Activated effector memory CD4-positive, alpha-beta T cell treated with anti-CD3 and anti-CD28 coated beads, Interleukin-2, amount 50 U/mL, for 16 hours (primary cell): ENCODE measurements around the gene PVRIG.
A peak's percentile ranks its signal among the peaks of the same experiment; 100 is the strongest.
"Not testable (repeated sequence)": the region's sequence is repeated elsewhere in the genome, so short reads cannot be mapped to it uniquely, and the experiment has no call there.

Experiments
- DNase-seq: peaks from one replicate; pipeline ENCODE4 v3.0.0-alpha.2; 2020

The PVRIG gene

GRCh38 chr7:100195901-100196322, 23.8 kb upstream of the PVRIG start:
- DNase-seq, result not testable (repeated sequence)

GRCh38 chr7:100198266-100198665, 21.5 kb upstream of the PVRIG start:
- DNase-seq, result no peak

GRCh38 chr7:100200693-100201092, 19.1 kb upstream of the PVRIG start:
- no peak for DNase-seq

DNA sequence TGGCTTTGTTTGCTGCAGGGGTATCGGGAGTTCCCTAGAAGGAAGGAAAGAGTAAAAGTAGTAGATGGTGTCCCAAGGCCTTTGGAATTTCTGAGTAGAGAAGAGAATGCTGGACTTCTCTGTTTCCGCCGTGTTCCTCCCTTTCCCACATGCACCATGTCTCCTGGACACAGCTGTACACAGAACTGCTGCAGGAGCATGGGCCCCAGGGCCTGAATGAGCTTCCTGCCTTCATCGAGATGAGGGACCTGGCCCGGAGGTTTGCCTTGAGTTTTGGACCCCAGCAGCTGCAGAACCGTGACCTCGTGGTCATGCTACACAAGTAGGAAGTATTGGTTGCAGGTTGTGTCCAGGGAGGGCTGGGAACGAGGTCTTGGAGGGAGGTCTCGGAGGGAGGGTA, 15.3 kb upstream of the PVRIG start:
- no peak for DNase-seq

- DNase-seq, result no peak
Observed at GRCh38 chr7:100208911-100209408, 10.8 kb upstream of the PVRIG start.

GRCh38 chr7:100209493-100209892, 10.3 kb upstream of the PVRIG start:
- no peak for DNase-seq

DNA sequence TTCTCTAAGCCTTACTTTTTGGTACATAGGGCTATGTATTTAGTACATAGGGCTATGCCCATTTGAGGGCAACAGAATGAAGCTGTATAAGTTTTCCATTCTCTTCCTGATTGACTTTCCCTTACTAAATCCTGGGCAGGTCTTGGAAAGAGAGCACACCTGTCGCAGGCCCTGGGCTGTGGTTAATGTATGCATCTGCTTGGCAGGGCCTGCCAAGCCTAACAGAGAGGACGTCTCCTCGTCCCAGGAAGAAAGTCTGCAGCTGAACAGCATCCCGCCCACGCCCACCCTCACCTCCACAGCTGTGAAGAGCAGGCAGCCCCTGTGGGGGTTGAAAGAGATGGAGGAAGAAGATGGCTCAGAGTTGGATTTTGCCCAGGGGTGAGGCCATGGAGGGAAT, 8.9 kb upstream of the PVRIG start:
- no peak for DNase-seq

DNA sequence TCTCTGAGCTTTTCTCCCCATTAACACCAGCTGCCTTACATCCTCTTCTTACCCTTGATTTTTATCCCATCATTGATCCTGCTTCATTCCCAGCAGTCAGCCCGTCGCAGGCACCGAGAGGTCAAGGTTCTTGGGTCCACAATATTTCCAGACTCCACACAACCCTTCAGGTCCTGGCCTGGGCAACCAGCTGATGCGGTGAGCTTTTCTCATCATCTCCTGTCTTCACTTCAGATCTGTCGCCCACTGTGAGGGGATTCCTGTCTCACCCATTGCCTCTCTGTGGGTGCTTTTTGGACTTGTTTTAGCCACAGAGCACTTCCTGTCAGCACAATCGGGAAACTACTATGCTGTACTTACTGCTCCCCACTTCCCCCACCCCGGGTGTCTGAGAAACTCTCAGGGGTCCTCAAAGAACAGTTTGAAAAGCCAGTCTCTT, 8.4 kb upstream of the PVRIG start:
- no peak for DNase-seq

DNA sequence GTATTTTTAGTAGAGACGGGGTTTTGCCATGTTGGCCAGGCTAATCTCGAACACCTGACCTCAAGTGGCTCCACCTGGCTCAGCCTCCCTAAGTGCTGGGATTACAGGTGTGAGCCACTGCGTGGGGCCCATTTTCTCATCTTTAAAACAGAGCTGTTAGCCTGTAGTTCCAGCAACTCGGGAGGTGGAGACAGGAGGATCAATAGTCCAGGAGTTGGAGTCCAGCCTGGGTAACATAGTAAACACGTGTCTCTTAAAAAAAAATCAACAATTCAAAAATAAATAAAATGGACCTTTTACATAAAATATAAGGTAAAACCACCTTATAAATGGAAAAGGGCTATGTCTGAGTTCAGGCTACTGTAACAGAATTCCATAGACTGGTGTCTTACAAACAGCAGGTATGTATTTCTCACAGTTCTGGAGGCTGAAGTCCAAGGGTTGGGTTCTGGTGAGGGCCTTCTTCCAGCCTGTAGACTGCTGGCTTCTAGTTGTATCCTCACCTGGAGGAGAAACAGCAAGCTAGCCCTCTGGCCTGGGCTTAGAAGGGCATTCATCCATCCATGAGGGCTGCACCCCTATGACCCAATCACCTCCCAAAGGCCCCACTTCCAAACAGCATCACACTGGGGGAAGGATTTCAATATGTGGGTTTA, 7.0 kb upstream of the PVRIG start:
- peak; percentile 41 for DNase-seq

- DNase-seq, result no peak
Observed at GRCh38 chr7:100213672-100214071, 6.1 kb upstream of the PVRIG start.

DNA sequence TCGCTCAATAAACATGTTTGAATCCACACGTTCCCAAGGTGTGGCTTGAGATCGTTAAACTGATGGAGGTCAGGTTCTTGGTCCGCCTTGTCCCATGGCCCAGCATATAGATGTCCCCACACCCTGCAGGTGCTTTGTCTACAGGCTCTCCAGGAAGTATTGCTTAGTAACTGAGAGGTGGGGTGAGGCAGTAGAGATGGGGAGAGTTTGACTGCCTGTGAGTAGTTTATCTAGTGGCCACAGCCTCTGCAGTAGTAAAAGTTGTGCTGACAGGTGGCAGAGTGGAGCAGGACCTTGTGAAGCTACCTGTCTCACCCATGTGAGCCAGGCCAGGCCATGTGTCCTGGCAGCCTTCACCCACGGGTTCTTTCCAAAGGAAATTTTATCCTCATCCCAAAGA, 5.4 kb upstream of the PVRIG start:
- peak; percentile 34 for DNase-seq

GRCh38 chr7:100215895-100216294, 3.9 kb upstream of the PVRIG start:
- DNase-seq, result peak; percentile 48

GRCh38 chr7:100217934-100218333, 1.8 kb upstream of the PVRIG start:
- peak; percentile 94 for DNase-seq

GRCh38 chr7:100219271-100219737, 445 bp upstream of the PVRIG start:
- peak; percentile 72 for DNase-seq

DNA sequence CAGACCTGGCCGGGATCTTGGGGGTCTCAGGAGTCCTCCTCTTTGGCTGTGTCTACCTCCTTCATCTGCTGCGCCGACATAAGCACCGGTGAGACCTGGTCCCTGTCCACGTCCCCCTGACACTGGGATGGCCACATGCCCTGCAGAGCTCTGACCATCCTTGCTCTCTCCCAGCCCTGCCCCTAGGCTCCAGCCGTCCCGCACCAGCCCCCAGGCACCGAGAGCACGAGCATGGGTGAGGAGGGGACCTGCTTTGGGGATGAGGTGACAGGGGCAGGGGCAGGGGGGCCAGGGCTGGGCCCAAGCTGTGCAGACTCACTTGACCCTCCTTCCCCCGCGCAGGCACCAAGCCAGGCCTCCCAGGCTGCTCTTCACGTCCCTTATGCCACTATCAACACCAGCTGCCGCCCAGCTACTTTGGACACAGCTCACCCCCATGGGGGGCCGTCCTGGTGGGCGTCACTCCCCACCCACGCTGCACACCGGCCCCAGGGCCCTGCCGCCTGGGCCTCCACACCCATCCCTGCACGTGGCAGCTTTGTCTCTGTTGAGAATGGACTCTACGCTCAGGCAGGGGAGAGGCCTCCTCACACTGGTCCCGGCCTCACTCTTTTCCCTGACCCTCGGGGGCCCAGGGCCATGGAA, 959 bp downstream of the PVRIG start:
- no peak for DNase-seq

GRCh38 chr7:100221231-100221718, 1.5 kb downstream of the PVRIG start:
- peak; percentile 93 for DNase-seq

DNA sequence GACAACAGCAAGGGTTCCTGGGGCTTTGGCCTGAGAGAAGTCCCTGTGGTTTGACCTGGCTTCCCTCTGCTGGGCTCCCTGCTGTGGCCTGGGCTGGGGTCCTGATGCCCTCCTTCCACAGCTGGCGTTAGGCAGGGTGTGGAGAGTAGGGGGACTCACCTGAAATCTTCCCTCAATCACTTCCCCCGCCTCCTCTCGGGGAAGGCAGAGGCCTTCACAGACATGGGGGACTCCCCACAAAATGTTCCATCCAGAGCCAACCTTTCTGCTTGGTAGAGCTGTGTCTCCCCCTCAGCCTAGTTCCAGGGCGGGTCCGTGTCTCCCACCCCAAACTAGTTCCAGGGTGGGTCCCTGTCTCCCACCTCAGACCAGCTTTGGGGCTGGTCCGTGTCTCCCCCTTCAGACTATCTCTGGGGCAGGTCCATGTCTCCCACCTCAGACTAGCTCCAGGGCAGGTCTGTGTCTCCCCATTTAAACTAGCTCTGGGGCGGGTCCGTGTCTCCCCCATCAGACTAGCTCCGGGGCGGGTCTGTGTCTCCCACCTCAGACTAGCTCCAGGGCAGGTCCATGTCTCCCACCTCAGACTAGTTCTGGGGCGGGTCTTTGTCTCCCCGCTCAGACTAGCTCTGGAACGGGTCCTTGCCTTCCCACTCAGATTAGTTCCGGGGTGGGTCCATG, 2.2 kb downstream of the PVRIG start:
- peak; percentile 73 for DNase-seq

DNA sequence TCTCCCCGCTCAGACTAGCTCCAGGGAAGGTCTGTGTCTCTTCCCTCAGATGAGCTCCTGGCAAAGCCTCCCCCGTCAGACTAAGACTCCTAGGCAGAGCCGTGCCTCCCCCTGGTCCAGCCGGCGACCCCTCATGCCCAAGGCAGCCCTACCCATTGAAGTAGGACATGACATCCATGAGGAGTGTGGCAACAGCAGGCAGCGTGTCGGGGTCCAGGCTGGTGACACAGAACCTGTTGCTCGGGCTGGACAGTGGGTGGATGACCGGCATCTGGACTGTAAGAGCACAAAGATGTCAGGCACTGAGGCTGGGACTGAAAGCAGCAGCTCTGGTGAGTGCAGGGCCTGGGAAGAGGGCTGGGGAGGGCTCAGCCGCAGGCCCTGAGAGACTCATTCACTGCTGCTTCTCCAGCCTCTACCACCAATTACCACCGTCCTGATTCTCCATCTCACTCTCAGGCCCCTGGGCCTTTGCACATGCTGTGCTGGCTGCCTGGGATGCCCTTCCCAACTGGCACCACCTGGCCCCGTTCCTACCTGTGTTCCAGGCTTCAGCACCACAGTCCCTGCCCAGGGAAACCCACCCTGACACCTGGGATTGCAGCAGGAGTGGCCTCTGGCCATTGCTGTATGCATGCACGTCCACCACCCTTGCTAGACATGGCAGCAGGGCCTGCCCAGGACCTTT, 2.8 kb downstream of the PVRIG start:
- DNase-seq, result no peak

GRCh38 chr7:100223376-100223927, 3.7 kb downstream of the PVRIG start:
- DNase-seq, result not testable (repeated sequence)

DNA sequence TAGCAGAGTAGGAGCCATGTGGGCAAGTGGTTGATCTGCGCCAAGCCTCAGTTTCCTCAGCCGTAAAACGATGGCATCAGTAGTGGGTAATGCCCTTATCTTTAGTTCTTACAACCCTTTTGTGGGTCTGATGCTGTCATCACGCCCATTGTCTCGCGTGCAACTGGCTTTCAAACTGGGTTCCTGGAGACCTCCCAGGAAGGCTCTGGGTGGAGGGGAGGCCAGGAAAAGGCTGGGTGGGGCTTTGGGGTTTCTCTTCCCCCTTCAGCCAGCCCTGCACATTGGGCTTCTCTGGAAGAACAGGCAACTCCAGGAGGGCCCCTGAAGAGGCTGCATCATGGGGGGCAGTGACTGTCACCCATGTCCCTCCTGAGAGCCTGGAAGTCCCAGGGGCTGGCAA, 5.1 kb downstream of the PVRIG start:
- not testable (repeated sequence) for DNase-seq

- not testable (repeated sequence) for DNase-seq
Observed at GRCh38 chr7:100234660-100235317, 15.0 kb downstream of the PVRIG start.

GRCh38 chr7:100239975-100240374, 20.2 kb downstream of the PVRIG start:
- DNase-seq, result not testable (repeated sequence)
